Measurements from ENCODE around the gene CMPK2.

DNA sequence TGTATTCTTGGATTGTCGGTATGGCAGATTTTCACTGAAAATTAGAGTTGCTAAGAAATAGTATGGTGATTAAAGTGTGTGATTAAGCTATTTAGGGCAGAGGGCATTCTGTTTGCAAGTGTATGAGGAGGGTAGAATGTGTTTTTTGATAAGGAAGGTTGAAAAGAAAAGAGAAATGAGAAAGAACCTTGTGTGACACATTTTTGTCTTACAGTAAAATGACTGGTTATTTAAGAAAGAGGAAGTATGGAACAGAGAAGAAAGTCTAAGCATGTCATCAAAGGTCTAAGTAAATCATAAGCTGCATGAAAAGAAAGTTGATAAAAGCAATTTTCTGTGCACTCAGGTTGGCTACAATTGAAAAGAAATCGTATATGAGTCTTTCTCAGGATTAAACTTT lies 6.7 kb upstream of the CMPK2 start:
- TF ChIP-seq, protein P1, sequence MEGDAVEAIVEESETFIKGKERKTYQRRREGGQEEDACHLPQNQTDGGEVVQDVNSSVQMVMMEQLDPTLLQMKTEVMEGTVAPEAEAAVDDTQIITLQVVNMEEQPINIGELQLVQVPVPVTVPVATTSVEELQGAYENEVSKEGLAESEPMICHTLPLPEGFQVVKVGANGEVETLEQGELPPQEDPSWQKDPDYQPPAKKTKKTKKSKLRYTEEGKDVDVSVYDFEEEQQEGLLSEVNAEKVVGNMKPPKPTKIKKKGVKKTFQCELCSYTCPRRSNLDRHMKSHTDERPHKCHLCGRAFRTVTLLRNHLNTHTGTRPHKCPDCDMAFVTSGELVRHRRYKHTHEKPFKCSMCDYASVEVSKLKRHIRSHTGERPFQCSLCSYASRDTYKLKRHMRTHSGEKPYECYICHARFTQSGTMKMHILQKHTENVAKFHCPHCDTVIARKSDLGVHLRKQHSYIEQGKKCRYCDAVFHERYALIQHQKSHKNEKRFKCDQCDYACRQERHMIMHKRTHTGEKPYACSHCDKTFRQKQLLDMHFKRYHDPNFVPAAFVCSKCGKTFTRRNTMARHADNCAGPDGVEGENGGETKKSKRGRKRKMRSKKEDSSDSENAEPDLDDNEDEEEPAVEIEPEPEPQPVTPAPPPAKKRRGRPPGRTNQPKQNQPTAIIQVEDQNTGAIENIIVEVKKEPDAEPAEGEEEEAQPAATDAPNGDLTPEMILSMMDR (IDR thresholded peaks at IDR 0.05; ENCODE audit: low read depth, low read length), result no peak
- TF ChIP-seq POLR2A (IDR thresholded peaks at IDR 0.05; ENCODE audit: extremely low read depth, insufficient read length), result no peak

Data from NB4 (cell line).